Dermis microvascular lymphatic vessel endothelial cell (primary cell): ENCODE data around the gene HIPK2. TPM values are rescaled to one million over a fixed set of nuclear protein-coding genes. Genes with fewer than 3 reads are reported as not detected.

Source experiments
- total RNA-seq: library from RNA; depleted of rRNA; stranded (reverse); fragments of >200 nt; gene quantifications from 2 replicates; pipeline ENCODE4 v1.2.1, GENCODE V29; 2014

HIPK2 gene
- total RNA-seq, 1 donor from 2014 or later, result 5.9 TPM

Other genes with a start within 250 kb of the HIPK2 start
- 0.38 and 0.64 TPM in 2 replicates for gene TBXAS1, start 51.3 kb upstream of the HIPK2 start, total RNA-seq